Calu3 (cell line): ENCODE measurements around the gene ZAR1. TPM values are rescaled to one million over a fixed set of nuclear protein-coding genes. Genes with fewer than 3 reads are reported as not detected.
"Not testable (repeated sequence)": the region's sequence is repeated elsewhere in the genome, so short reads cannot be mapped to it uniquely, and the experiment has no call there.

Source experiments
- BruUV-seq: library from RNA; stranded (reverse); fragments of 400-500 nt; replicated peaks from 2 replicates; lab custom pipeline; 2021; lab: Mats Ljungman, UMichigan
- CTCF ChIA-PET: fragments of 300-600 bp; sonication (Branson Sonifier 250); formaldehyde crosslinking; loops from one replicate; lab custom pipeline; 2022; ENCODE audit warnings: antibody characterized with exemption; lab: Charles Lee
- DNase-seq: peaks from one replicate; pipeline ENCODE4 v3.0.0; 2022
- H3K27ac Mint-ChIP-seq: one replicate; pipeline ENCODE4 v1.8.0; 2022; ENCODE audit warnings: mixed read lengths; ENCODE audit not compliant: unreplicated experiment
- H3K27me3 Mint-ChIP-seq: one replicate; pipeline ENCODE4 v1.8.0; 2022; ENCODE audit warnings: mixed read lengths; ENCODE audit not compliant: unreplicated experiment
- H3K36me3 Mint-ChIP-seq: one replicate; pipeline ENCODE4 v1.8.0; 2022; ENCODE audit warnings: mild to moderate bottlenecking, moderate library complexity, mixed read lengths; ENCODE audit not compliant: insufficient read depth, unreplicated experiment
- H3K4me1 Mint-ChIP-seq: one replicate; pipeline ENCODE4 v1.8.0; 2022; ENCODE audit warnings: mild to moderate bottlenecking, low read depth, mixed read lengths; ENCODE audit not compliant: unreplicated experiment
- H3K4me3 Mint-ChIP-seq: one replicate; pipeline ENCODE4 v1.8.0; 2022; ENCODE audit warnings: mild to moderate bottlenecking, low read depth, moderate library complexity, mixed read lengths; ENCODE audit not compliant: unreplicated experiment
- H3K9me3 Mint-ChIP-seq: one replicate; pipeline ENCODE4 v1.8.0; 2022; ENCODE audit warnings: low read depth, mixed read lengths; ENCODE audit not compliant: unreplicated experiment
- intact Hi-C: fragments of 100-400 bp; cut with micrococcal nuclease; formaldehyde crosslinking; loops from one replicate; pipeline ENCODE4 v1.10.0; 2022; ENCODE audit not compliant: unreplicated experiment
- total RNA-seq: library from RNA; stranded (reverse); gene quantifications from 2 replicates; pipeline ENCODE4 v1.2.3, GENCODE V29; 2022
- TF ChIP-seq, protein P1 (sequence below): fragments of 200-600 bp; IDR thresholded peaks from one replicate; pipeline ENCODE4 v1.8.0; 2022; ENCODE audit warnings: antibody characterized with exemption; ENCODE audit not compliant: unreplicated experiment

Gene ZAR1
- total RNA-seq, 1 experiment from 2014 or later, result not detected

DNA sequence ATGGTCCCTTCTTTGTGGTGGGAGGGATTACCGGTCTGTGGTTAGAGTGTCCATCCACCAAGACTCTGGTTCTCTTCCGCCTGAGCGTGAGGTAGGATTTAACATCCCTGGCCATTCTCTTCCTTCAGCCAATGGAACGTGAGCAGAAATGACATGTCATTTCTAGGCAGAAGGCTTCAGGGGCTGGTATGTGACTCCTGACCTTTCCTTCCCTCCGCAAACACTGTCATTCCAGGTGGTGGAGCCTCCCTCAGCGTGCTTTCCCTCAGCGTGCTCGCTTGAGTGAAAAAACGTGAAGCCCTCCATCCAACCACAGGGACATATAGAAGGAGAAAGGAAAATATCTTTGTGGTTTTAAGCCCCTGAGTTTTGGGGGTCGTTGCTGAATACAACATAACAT, 40.9 kb upstream of the ZAR1 start:
- DNase-seq, result no peak
- no peaks in the 10 kb centered on the region for H3K36me3 Mint-ChIP-seq
- TF ChIP-seq, protein P1, sequence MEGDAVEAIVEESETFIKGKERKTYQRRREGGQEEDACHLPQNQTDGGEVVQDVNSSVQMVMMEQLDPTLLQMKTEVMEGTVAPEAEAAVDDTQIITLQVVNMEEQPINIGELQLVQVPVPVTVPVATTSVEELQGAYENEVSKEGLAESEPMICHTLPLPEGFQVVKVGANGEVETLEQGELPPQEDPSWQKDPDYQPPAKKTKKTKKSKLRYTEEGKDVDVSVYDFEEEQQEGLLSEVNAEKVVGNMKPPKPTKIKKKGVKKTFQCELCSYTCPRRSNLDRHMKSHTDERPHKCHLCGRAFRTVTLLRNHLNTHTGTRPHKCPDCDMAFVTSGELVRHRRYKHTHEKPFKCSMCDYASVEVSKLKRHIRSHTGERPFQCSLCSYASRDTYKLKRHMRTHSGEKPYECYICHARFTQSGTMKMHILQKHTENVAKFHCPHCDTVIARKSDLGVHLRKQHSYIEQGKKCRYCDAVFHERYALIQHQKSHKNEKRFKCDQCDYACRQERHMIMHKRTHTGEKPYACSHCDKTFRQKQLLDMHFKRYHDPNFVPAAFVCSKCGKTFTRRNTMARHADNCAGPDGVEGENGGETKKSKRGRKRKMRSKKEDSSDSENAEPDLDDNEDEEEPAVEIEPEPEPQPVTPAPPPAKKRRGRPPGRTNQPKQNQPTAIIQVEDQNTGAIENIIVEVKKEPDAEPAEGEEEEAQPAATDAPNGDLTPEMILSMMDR, result no peak
- no peak overlapping the region for H3K27ac Mint-ChIP-seq
- intact Hi-C loops, result loop anchor here (5.0 kb wide), 1 partner anchor 98 kb away; no protein-coding TSS in a partner anchor
- H3K4me3 Mint-ChIP-seq, result no peak overlapping the region
- H3K4me1 Mint-ChIP-seq, result no peaks in the 10 kb centered on the region
- H3K9me3 Mint-ChIP-seq, result no peaks in the 10 kb centered on the region
- no TSS peak for BruUV-seq
- CTCF ChIA-PET, result no interaction called here
- H3K27me3 Mint-ChIP-seq, result no peaks in the 10 kb centered on the region

DNA sequence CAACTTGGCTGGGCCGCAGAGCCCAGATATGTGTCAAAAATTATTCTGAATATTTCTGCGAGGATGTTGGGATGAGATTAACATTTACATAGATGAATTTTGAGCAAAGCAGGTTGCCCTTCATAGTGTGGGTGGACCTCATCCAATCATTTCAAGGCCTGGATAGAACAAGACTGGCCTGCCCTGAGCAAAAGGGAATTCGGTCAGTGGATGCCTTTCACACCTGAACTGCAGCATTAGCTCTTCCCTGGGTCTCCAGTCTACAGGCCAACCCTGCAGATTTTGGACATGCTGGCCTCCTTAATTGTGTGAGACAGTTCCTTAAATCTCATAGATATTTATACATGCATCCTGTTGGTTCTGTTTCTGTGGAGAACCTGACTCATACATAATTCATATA, 39.3 kb upstream of the ZAR1 start:
- no peak overlapping the region for H3K4me3 Mint-ChIP-seq
- no peak for DNase-seq
- no peaks in the 10 kb centered on the region for H3K4me1 Mint-ChIP-seq
- CTCF ChIA-PET, result no interaction called here
- TF ChIP-seq, protein P1, result no peak
- no peak overlapping the region for H3K27ac Mint-ChIP-seq
- no peaks in the 10 kb centered on the region for H3K27me3 Mint-ChIP-seq
- BruUV-seq, result no TSS peak
- no peaks in the 10 kb centered on the region for H3K36me3 Mint-ChIP-seq
- H3K9me3 Mint-ChIP-seq, result no peaks in the 10 kb centered on the region
- intact Hi-C loops, result no loop called here

DNA sequence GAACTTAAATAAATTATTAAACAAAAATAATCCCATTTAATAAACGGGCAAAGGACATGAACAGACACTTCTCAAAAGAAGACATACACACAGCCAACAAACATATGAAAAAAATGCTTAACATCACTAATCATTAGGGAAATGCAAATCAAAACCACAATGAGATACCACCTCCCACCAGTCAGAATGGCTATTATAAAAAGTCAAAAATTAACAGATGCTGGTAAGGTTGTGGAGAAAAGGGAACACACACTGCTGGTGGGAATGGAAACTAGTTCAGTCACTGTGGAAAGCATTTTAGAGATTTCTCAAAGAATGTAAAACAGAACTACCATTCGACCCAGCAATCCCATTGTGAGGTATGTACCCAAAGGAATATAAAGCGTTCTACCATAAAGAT, 38.4 kb upstream of the ZAR1 start:
- DNase-seq, CTCF ChIA-PET, H3K9me3 Mint-ChIP-seq, H3K27me3 Mint-ChIP-seq, intact Hi-C loops, H3K4me1 Mint-ChIP-seq, H3K4me3 Mint-ChIP-seq, H3K36me3 Mint-ChIP-seq, H3K27ac Mint-ChIP-seq, BruUV-seq: not testable (repeated sequence)

DNA sequence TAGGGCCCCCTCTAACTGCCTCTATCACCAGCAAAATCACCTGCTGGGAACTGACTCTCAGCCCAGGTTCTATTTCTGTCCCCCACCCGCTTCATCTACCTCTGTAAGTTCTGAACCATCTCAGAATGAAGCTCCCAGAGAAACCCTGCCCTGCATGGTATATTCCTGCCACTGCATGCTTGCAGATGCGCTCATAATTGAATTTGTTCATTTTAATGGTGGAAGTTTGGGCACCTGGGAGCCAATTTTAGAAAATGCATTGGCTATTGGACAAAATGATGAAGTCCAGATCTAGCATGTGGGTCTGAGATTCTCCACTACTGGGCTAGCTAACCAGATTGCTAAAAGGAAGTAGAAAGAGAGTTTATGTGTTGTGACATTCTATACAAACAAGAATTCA, 35.5 kb upstream of the ZAR1 start:
- Mint-ChIP-seq H3K36me3 (no peaks in the 10 kb centered on the region), H3K4me1 (no peaks in the 10 kb centered on the region), H3K9me3 (no peaks in the 10 kb centered on the region), H3K4me3 (no peak overlapping the region), H3K27me3 (no peaks in the 10 kb centered on the region), H3K27ac (no peak overlapping the region)
- no TSS peak for BruUV-seq
- intact Hi-C loops, result no loop called here
- TF ChIP-seq, protein P1, result no peak
- CTCF ChIA-PET, result no interaction called here
- DNase-seq, result no peak

DNA sequence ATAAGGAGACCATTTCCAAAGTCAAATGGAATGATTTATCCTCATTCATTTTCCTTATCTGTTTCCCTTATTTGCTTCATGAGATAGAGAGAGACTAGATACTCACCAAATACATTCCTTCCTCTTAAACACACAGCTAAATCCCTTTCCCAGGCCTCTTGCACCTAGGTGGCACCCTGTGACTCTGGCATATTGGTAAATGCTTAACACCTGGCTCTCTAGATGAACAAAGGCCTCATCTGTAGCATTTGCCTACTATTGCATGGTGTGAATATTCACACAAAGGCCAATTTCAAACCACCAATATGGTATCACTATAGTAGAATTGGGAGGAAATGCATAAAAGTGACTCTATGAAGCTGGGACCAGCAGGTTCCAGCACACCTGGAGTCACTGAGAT, 29.1 kb upstream of the ZAR1 start:
- no peak overlapping the region for H3K27ac Mint-ChIP-seq
- H3K27me3 Mint-ChIP-seq, result peaks cover 11% of the 10 kb centered on the region
- no peaks in the 10 kb centered on the region for H3K36me3 Mint-ChIP-seq
- CTCF ChIA-PET, result no interaction called here
- no peak for DNase-seq
- no peak overlapping the region for H3K4me3 Mint-ChIP-seq
- intact Hi-C loops, result no loop called here
- H3K9me3 Mint-ChIP-seq, result no peaks in the 10 kb centered on the region
- no TSS peak for BruUV-seq
- no peaks in the 10 kb centered on the region for H3K4me1 Mint-ChIP-seq
- TF ChIP-seq, protein P1, result no peak
